ENCODE measurements around the gene HMGXB3.

HMGXB3 gene

GRCh38 chr5:150055326-150056074 lies 55.0 kb downstream of the HMGXB3 start:
- CTCF ChIA-PET, result interaction anchor here (1.0 kb wide), 1 partner anchor 12 kb away, joined by 3 read pairs; no protein-coding TSS in a partner anchor

GRCh38 chr5:150056075-150056443 lies 55.5 kb downstream of the HMGXB3 start:
- ChIA-PET CTCF (no interaction called here), POLR2A (no interaction called here)
- no peak for DNase-seq (ENCODE audit: low read depth, low spot score)
- no peak overlapping the region for H3K4me3 ChIP-seq (ENCODE audit: low read depth, low read length)
- no peak for TF ChIP-seq CTCF (IDR thresholded peaks at IDR 0.05; ENCODE audit: insufficient read depth, low read length, missing control alignments)

More at GRCh38 chr5:150055326-150056074, 55.0 kb downstream of the HMGXB3 start:
- no peak for DNase-seq (ENCODE audit: low read depth, low spot score)
- POLR2A ChIA-PET, result no interaction called here
- no peak for TF ChIP-seq CTCF (IDR thresholded peaks at IDR 0.05; ENCODE audit: insufficient read depth, low read length, missing control alignments)
- H3K4me3 ChIP-seq (ENCODE audit: low read depth, low read length), result no peak overlapping the region

- ChIA-PET CTCF (interaction anchor here (1.1 to 2.6 kb wide), 2 partner anchors 9 kb away, joined by 3 to 10 read pairs; no protein-coding TSS in a partner anchor), POLR2A (interaction anchor here (0.8 to 1.2 kb wide), 2 partner anchors 10 to 21 kb away, joined by 3 read pairs; no protein-coding TSS in a partner anchor)
- no peak for DNase-seq (ENCODE audit: low read depth, low spot score)
- no peak for TF ChIP-seq CTCF (IDR thresholded peaks at IDR 0.05; ENCODE audit: insufficient read depth, low read length, missing control alignments)
- no peak overlapping the region for H3K4me3 ChIP-seq (ENCODE audit: low read depth, low read length)
These were observed 56.5 kb downstream of the HMGXB3 start for GRCh38 chr5:150057052-150057451.

GRCh38 chr5:150057511-150057910 lies 57.0 kb downstream of the HMGXB3 start:
- ChIA-PET CTCF (interaction anchor here (1.1 to 2.6 kb wide), 2 partner anchors 9 kb away, joined by 3 to 10 read pairs; no protein-coding TSS in a partner anchor), POLR2A (interaction anchor here (1.2 kb wide), 1 partner anchor 9 kb away, joined by 3 read pairs; no protein-coding TSS in a partner anchor)
- no peak overlapping the region for H3K4me3 ChIP-seq (ENCODE audit: low read depth, low read length)
- no peak for DNase-seq (ENCODE audit: low read depth, low spot score)
- no peak for TF ChIP-seq CTCF (IDR thresholded peaks at IDR 0.05; ENCODE audit: insufficient read depth, low read length, missing control alignments)

- DNase-seq (ENCODE audit: low read depth, low spot score), result no peak
- CTCF ChIA-PET, result interaction anchor here (1.0 to 2.6 kb wide), 2 partner anchors 10 to 22 kb away, joined by 3 to 10 read pairs; no protein-coding TSS in a partner anchor
- TF ChIP-seq CTCF (IDR thresholded peaks at IDR 0.05; ENCODE audit: insufficient read depth, low read length, missing control alignments), result no peak
- POLR2A ChIA-PET, result no interaction called here
- no peak overlapping the region for H3K4me3 ChIP-seq (ENCODE audit: low read depth, low read length)
These were observed 57.5 kb downstream of the HMGXB3 start for GRCh38 chr5:150057996-150058395.

GRCh38 chr5:150058480-150059126 lies 58.1 kb downstream of the HMGXB3 start:
- no peak for TF ChIP-seq CTCF (IDR thresholded peaks at IDR 0.05; ENCODE audit: insufficient read depth, low read length, missing control alignments)
- ChIA-PET POLR2A (no interaction called here), CTCF (interaction anchor here (1.0 to 2.6 kb wide), 2 partner anchors 10 to 23 kb away, joined by 3 to 10 read pairs; no protein-coding TSS in a partner anchor)
- DNase-seq (ENCODE audit: low read depth, low spot score), result no peak
- no peak overlapping the region for H3K4me3 ChIP-seq (ENCODE audit: low read depth, low read length)
